HepG2 (cell line): ENCODE measurements around the gene SIGLEC1. TPM values are rescaled to one million over a fixed set of nuclear protein-coding genes. Genes with fewer than 3 reads are reported as not detected.

ENCODE experiments used
- ATAC-seq: fragments of 200-7000 bp; cut with Tn5 transposase; 3 replicates; pipeline ENCODE4 v1.9.1; 2020; ENCODE audit warnings: mild to moderate bottlenecking, moderate library complexity
- BruUV-seq: library from RNA; stranded (reverse); fragments of 400-500 nt; replicated peaks from 2 replicates; lab custom pipeline; 2021; lab: Mats Ljungman, UMichigan
- CTCF ChIA-PET: fragments of 300-600 bp; formaldehyde crosslinking; extraction: SDS; loops from one replicate; lab custom pipeline; 2021; ENCODE audit warnings: low total read pairs, inconsistent platforms, low intra/inter-chr PET ratio; lab: Yijun Ruan, JAX
- POLR2A ChIA-PET: fragments of 350-600 bp; sonication (Branson Sonifier 250); formaldehyde crosslinking; loops from one replicate; lab custom pipeline; 2020; ENCODE audit warnings: antibody characterized with exemption, inconsistent platforms; lab: Yijun Ruan, JAX
- DNase-seq: peaks from one replicate; pipeline ENCODE4 v3.0.0-alpha.2; 2015; ENCODE audit warnings: low spot score
- FAIRE-seq: peaks from 3 replicates; lab custom pipeline; 2011; peaks lifted over from hg19 to GRCh38; lab: Jason Lieb, UNC
- H2AFZ ChIP-seq: one replicate; pipeline ENCODE4 v1.6.1; 2011; ENCODE audit warnings: low read length, inconsistent platforms
- H3K27ac ChIP-seq: fragments of 300-600 bp; 3 replicates; pipeline ENCODE4 v1.8.0; 2011; ENCODE audit warnings: mixed run types, mild to moderate bottlenecking, mixed read lengths, low read length, inconsistent platforms; ENCODE audit not compliant: insufficient read depth; ENCODE audit errors: extremely low read length
- H3K27me3 ChIP-seq, 2 experiments: fragments of 200-600 bp in 1 of 2; 2 replicates in 1 of 2; 3 replicates in 1 of 2; pipeline versions ENCODE4 v1.6.0 to v1.8.0; 2011; ENCODE audit warnings: low read length in 2 of 2, mild to moderate bottlenecking in 2 of 2, moderate library complexity in 2 of 2, inconsistent platforms in 1 of 2; ENCODE audit not compliant: insufficient read depth in 2 of 2, control insufficient read depth in 1 of 2
- H3K36me3 ChIP-seq, 2 experiments: fragments of 200-600 bp in 1 of 2; replicated peaks in 1 of 2; 2 replicates in 1 of 2; 3 replicates in 1 of 2; pipeline versions ENCODE4 v1.5.1 to v1.8.0; 2011; ENCODE audit warnings: low read length in 2 of 2, inconsistent platforms in 1 of 2; ENCODE audit not compliant: insufficient read depth in 2 of 2, control insufficient read depth in 1 of 2
- H3K4me1 ChIP-seq: 2 replicates; pipeline ENCODE4 v1.5.1; 2012; ENCODE audit warnings: low read length, inconsistent platforms; ENCODE audit not compliant: insufficient read depth
- H3K4me2 ChIP-seq: 2 replicates; pipeline ENCODE4 v1.6.0; 2011; ENCODE audit warnings: low read depth, low read length, inconsistent platforms
- H3K4me3 ChIP-seq, 3 experiments: fragments of 200-600 bp in 1 of 3; sonication (generic), shearing (Covaris generic) in 1 of 3; replicated peaks in 1 of 3; 2 replicates each; pipeline ENCODE4 v1.5.1; 2011 to 2016; ENCODE audit warnings: low read length in 3 of 3, inconsistent platforms in 2 of 3, low read depth in 2 of 3, mild to moderate bottlenecking in 2 of 3, control low read depth in 1 of 3, mixed read lengths in 1 of 3; ENCODE audit not compliant: insufficient read depth in 1 of 3
- H3K79me2 ChIP-seq: one replicate; pipeline ENCODE4 v1.6.1; 2011; ENCODE audit warnings: low read length, inconsistent platforms; ENCODE audit not compliant: insufficient read depth
- H3K9ac ChIP-seq: 2 replicates; pipeline ENCODE4 v1.6.0; 2011; ENCODE audit warnings: mild to moderate bottlenecking, low read depth, low read length, inconsistent platforms; ENCODE audit not compliant: insufficient read depth
- H3K9me3 ChIP-seq: 2 replicates; pipeline ENCODE4 v1.5.1; 2012; ENCODE audit warnings: mild to moderate bottlenecking, low read length
- H4K20me1 ChIP-seq: 2 replicates; pipeline ENCODE4 v1.6.0; 2011; ENCODE audit warnings: inconsistent platforms, mild to moderate bottlenecking, low read length, moderate library complexity; ENCODE audit not compliant: insufficient read depth
- RAD21 ChIP-seq: fragments of 450-650 bp; formaldehyde crosslinking; IDR thresholded peaks from 2 replicates; pipeline ENCODE4 v1.5.0; 2020; ENCODE audit warnings: mild to moderate bottlenecking
- STAG1 ChIP-seq: sonication (generic); formaldehyde crosslinking; IDR thresholded peaks from 2 replicates; pipeline ENCODE4 v1.4.0; 2020; ENCODE audit warnings: missing genetic modification reagents
- ZNF138 ChIP-seq: sonication (generic); formaldehyde crosslinking; IDR thresholded peaks from 2 replicates; pipeline ENCODE4 v1.5.0; 2020; ENCODE audit warnings: mild to moderate bottlenecking, low read depth, missing genetic modification reagents
- ZNF263 ChIP-seq: sonication (generic); formaldehyde crosslinking; IDR thresholded peaks from 2 replicates; pipeline ENCODE4 v1.4.0; 2020; ENCODE audit warnings: missing genetic modification reagents
- ZNF354B ChIP-seq: sonication (generic); formaldehyde crosslinking; IDR thresholded peaks from 2 replicates; pipeline ENCODE4 v1.8.0; 2022; ENCODE audit warnings: mild to moderate bottlenecking, missing genetic modification reagents
- WGBS: methylation state at CpG from one replicate; pipeline ENCODE4 v1.1.6; 2017; ENCODE audit warnings: low lambda C conversion rate; 5-methylcytosine and 5-hydroxymethylcytosine counted together
- in situ Hi-C: cut with HindIII; loops from 2 replicates; pipeline ENCODE4 v1.10.0; 2017; ENCODE audit warnings: low pct_unique_long_range_greater_than_20kb; ENCODE audit not compliant: extremely low pct_ligation_motif_present
- intact Hi-C: fragments of 100-400 bp; cut with micrococcal nuclease; formaldehyde crosslinking; loops from one replicate; pipeline ENCODE4 v1.10.0; 2022; ENCODE audit not compliant: unreplicated experiment
- polyA plus RNA-seq, 8 experiments: library from polyadenylated mRNA; depleted of rRNA in 3 of 8; stranded (reverse) in 7 of 8; unstranded in 1 of 8; fragments of >200 nt; fragmentation: Illumina TruSeq in 4 of 8; extraction: Trizol in 4 of 8; gene quantifications; 2 replicates each; pipeline versions ENCODE4 v1.2.1 to v1.2.3, GENCODE V29; 2011 to 2016; ENCODE audit warnings: low read depth in 4 of 8, missing spikeins in 1 of 8, mixed read lengths in 1 of 8; ENCODE audit not compliant: insufficient read depth in 1 of 8
- total RNA-seq, 5 experiments: library from RNA; depleted of rRNA; stranded (reverse); fragments of >200 nt; fragmentation: Illumina TruSeq; extraction: Trizol; gene quantifications; 2 replicates each; pipeline ENCODE4 v1.2.3, GENCODE V29; 2016; ENCODE audit warnings: low read depth in 1 of 5
- TF ChIP-seq, protein P1 (sequence below): sonication (generic); formaldehyde crosslinking; IDR thresholded peaks from 2 replicates; pipeline ENCODE4 v1.5.0; 2020; ENCODE audit warnings: mild to moderate bottlenecking, missing genetic modification reagents, moderate library complexity
- TF ChIP-seq, protein P2 (sequence below): sonication (generic); formaldehyde crosslinking; IDR thresholded peaks from 2 replicates; pipeline ENCODE4 v1.5.1; 2020; ENCODE audit warnings: missing genetic modification reagents, mild to moderate bottlenecking, borderline replicate concordance

The SIGLEC1 gene
- total and polyA plus RNA-seq, 2 of the 13 experiments (the other 11 are each of a cell fraction or from before 2014, with no cell fraction given): 0.01 TPM; not detected in 1

DNA sequence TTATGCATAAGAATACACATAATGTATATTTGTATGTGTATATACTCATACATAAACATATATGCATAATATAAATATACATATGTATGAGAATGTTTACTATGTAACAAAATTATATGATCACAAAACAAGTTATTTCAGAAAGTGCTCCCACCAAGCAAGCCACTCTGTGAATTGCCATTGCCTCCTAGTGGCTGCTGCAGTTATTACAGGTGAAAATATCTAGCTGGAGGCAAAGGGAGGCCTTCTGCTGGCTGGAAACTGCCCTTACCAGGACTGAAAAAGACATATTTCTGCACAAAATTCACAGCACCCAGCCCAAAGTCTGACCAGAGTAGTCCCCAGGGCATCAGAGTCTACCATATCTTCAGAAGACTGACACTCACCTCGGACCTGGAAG lies 16.2 kb downstream of the SIGLEC1 start:
- ChIA-PET POLR2A (no interaction called here), CTCF (interaction anchor here (1.1 kb wide), 1 partner anchor 20 kb away, joined by 4 read pairs; no protein-coding TSS in a partner anchor)
- H3K4me2 ChIP-seq: no peak overlapping the region
- in situ Hi-C loops: no loop called here
- 18% methylated on average over 1 of the region's 1 CpG for WGBS
- intact Hi-C loops: no loop called here
- H3K4me1 ChIP-seq: peaks cover 12% of the 10 kb centered on the region
- H3K27ac ChIP-seq: no peak overlapping the region
- peaks cover 24 to 67% of the 10 kb centered on the region in 2 experiments; a peak in 3 of 5 replicates for H3K27me3 ChIP-seq
- peaks cover 5% of the 10 kb centered on the region; the same call in 1 of the 2 replicates for H3K9me3 ChIP-seq
- no peaks in the 10 kb centered on the region for H3K79me2 ChIP-seq
- TF ChIP-seq RAD21 (CRISPR knock-in tag) (0 out of 2 replicates have a peak, but pooled peaks have one; percentile 14), ZNF138 (no peak), ZNF263 (CRISPR knock-in tag) (0 out of 2 replicates have a peak, but pooled peaks have one; percentile 2), STAG1 (CRISPR knock-in tag) (peak; percentile 37; the same call in 1 of the 2 replicates)
- TF ChIP-seq, protein P1, sequence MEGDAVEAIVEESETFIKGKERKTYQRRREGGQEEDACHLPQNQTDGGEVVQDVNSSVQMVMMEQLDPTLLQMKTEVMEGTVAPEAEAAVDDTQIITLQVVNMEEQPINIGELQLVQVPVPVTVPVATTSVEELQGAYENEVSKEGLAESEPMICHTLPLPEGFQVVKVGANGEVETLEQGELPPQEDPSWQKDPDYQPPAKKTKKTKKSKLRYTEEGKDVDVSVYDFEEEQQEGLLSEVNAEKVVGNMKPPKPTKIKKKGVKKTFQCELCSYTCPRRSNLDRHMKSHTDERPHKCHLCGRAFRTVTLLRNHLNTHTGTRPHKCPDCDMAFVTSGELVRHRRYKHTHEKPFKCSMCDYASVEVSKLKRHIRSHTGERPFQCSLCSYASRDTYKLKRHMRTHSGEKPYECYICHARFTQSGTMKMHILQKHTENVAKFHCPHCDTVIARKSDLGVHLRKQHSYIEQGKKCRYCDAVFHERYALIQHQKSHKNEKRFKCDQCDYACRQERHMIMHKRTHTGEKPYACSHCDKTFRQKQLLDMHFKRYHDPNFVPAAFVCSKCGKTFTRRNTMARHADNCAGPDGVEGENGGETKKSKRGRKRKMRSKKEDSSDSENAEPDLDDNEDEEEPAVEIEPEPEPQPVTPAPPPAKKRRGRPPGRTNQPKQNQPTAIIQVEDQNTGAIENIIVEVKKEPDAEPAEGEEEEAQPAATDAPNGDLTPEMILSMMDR: peak; percentile 49
- H2AFZ ChIP-seq: no peak overlapping the region
- no peaks in the 10 kb centered on the region for H3K36me3 ChIP-seq
- no peak overlapping the region for H3K9ac ChIP-seq
- FAIRE-seq: no peak
- BruUV-seq: no TSS peak
- no peak overlapping the region for H3K4me3 ChIP-seq
- ATAC-seq: no peak
- no peak for DNase-seq
- H4K20me1 ChIP-seq: no peaks in the 10 kb centered on the region; the same call in 1 of the 2 replicates

DNA sequence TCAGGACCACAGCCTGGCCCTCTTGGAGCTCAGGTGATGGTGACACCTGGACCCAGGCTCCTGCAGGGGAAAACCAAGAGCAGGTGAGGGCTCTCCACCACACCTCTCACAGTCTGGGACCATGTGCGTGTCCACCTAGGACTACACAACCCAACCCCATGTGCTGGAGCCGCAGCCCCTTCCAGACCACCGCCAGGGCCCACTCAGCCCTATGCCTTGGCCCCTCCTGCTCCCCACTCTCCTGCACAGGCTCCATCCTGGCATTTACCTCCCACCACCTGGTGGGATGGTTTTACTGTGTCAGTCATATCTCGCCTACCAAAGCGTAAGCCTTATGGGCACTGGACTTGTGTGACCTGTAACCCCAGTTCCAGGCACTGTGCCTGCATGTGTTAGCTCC lies 17.5 kb downstream of the SIGLEC1 start:
- TF ChIP-seq, protein P2, sequence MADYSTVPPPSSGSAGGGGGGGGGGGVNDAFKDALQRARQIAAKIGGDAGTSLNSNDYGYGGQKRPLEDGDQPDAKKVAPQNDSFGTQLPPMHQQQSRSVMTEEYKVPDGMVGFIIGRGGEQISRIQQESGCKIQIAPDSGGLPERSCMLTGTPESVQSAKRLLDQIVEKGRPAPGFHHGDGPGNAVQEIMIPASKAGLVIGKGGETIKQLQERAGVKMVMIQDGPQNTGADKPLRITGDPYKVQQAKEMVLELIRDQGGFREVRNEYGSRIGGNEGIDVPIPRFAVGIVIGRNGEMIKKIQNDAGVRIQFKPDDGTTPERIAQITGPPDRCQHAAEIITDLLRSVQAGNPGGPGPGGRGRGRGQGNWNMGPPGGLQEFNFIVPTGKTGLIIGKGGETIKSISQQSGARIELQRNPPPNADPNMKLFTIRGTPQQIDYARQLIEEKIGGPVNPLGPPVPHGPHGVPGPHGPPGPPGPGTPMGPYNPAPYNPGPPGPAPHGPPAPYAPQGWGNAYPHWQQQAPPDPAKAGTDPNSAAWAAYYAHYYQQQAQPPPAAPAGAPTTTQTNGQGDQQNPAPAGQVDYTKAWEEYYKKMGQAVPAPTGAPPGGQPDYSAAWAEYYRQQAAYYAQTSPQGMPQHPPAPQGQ (CRISPR knock-in tag): no peak
- 0 out of 2 replicates have a peak, but pooled peaks have one; percentile 56 for TF ChIP-seq ZNF354B (CRISPR knock-in tag)
- no peak overlapping the region for H3K4me3 ChIP-seq
- H3K4me1 ChIP-seq: peaks cover 9% of the 10 kb centered on the region; the same call in 1 of the 2 replicates
- H3K9ac ChIP-seq: no peak overlapping the region
- H3K27ac ChIP-seq: no peak overlapping the region
- intact Hi-C loops (no loop called here), in situ Hi-C loops (no loop called here)
- DNase-seq (no peak), ATAC-seq (no peak), FAIRE-seq (no peak)
- H3K4me2 ChIP-seq: no peak overlapping the region
- BruUV-seq: no TSS peak
- H3K36me3 ChIP-seq: no peaks in the 10 kb centered on the region
- ChIA-PET CTCF (no interaction called here), POLR2A (no interaction called here)
- H2AFZ ChIP-seq: no peak overlapping the region
- H3K27me3 ChIP-seq: peaks cover 24 to 77% of the 10 kb centered on the region in 2 experiments; a peak in 3 of 5 replicates
- WGBS: 48% methylated on average over 5 of the region's 5 CpGs
- peaks cover 5% of the 10 kb centered on the region; the same call in 1 of the 2 replicates for H3K9me3 ChIP-seq
- H4K20me1 ChIP-seq: no peaks in the 10 kb centered on the region; the same call in 1 of the 2 replicates
- no peaks in the 10 kb centered on the region for H3K79me2 ChIP-seq
